Neural progenitor cell (in vitro differentiated cells): ENCODE results near the gene DNAJA2. TPM values are rescaled to one million over a fixed set of nuclear protein-coding genes. Genes with fewer than 3 reads are reported as not detected.

Experiments
- DNase-seq: peaks from one replicate; pipeline ENCODE4 v3.0.0-alpha.2; 2016; ENCODE audit warnings: low spot score
- H2AFZ ChIP-seq: fragments of 200-600 bp; sonication (generic); replicated peaks from 2 replicates; pipeline ENCODE4 v1.6.1; 2016; ENCODE audit warnings: antibody characterized with exemption
- H3F3A ChIP-seq: fragments of 200-600 bp; sonication (generic); 2 replicates; pipeline ENCODE4 v1.6.1; 2016; ENCODE audit warnings: antibody characterized with exemption, low read depth
- H3K27ac ChIP-seq: fragments of 200-600 bp; sonication (generic); 2 replicates; pipeline ENCODE4 v1.5.1; 2016; ENCODE audit warnings: mild to moderate bottlenecking
- H3K27me3 ChIP-seq: fragments of 200-600 bp; sonication (generic); 2 replicates; pipeline ENCODE4 v1.6.1; 2016; ENCODE audit warnings: mild to moderate bottlenecking, moderate library complexity
- H3K36me3 ChIP-seq: fragments of 200-600 bp; sonication (generic); 2 replicates; pipeline ENCODE4 v1.5.1; 2016
- H3K4me1 ChIP-seq: fragments of 200-600 bp; sonication (generic); 2 replicates; pipeline ENCODE4 v1.6.1; 2016; ENCODE audit warnings: mixed run types
- H3K4me2 ChIP-seq: fragments of 200-600 bp; sonication (generic); 2 replicates; pipeline ENCODE4 v1.6.1; 2016
- H3K4me3 ChIP-seq: fragments of 200-600 bp; sonication (generic); 2 replicates; pipeline ENCODE4 v1.5.1; 2016
- H3K79me2 ChIP-seq: fragments of 200-600 bp; sonication (generic); 2 replicates; pipeline ENCODE4 v1.6.1; 2016; ENCODE audit warnings: low read depth
- H3K9ac ChIP-seq: fragments of 200-600 bp; sonication (generic); 2 replicates; pipeline ENCODE4 v1.6.1; 2016
- H3K9me3 ChIP-seq: fragments of 200-600 bp; sonication (generic); 2 replicates; pipeline ENCODE4 v1.5.1; 2016; ENCODE audit warnings: low read depth
- H4K20me1 ChIP-seq: fragments of 200-600 bp; sonication (generic); 2 replicates; pipeline ENCODE4 v1.6.1; 2016; ENCODE audit warnings: low read depth
- H3K27ac Mint-ChIP-seq: 3 replicates; pipeline ENCODE4 v1.8.0; 2021; ENCODE audit warnings: mixed read lengths
- H3K27me3 Mint-ChIP-seq: 2 replicates; pipeline ENCODE4 v1.8.0; 2022; ENCODE audit warnings: low read depth, mild to moderate bottlenecking, inconsistent platforms, moderate library complexity, mixed read lengths; ENCODE audit not compliant: insufficient read depth
- H3K36me3 Mint-ChIP-seq: 3 replicates; pipeline ENCODE4 v1.8.0; 2021; ENCODE audit warnings: mixed read lengths
- H3K4me1 Mint-ChIP-seq: 3 replicates; pipeline ENCODE4 v1.8.0; 2021; ENCODE audit warnings: mixed read lengths
- H3K4me3 Mint-ChIP-seq: 3 replicates; pipeline ENCODE4 v1.8.0; 2021; ENCODE audit warnings: mild to moderate bottlenecking, moderate library complexity, mixed read lengths
- H3K9me3 Mint-ChIP-seq: 3 replicates; pipeline ENCODE4 v1.8.0; 2020; ENCODE audit warnings: mixed read lengths
- EZH2 ChIP-seq: fragments of 200-600 bp; sonication (generic); IDR thresholded peaks from 2 replicates; pipeline ENCODE4 v1.6.1; 2017; ENCODE audit warnings: antibody characterized with exemption, mild to moderate bottlenecking, moderate library complexity
- EZH2phosphoT487 ChIP-seq: fragments of 200-600 bp; sonication (generic); IDR thresholded peaks from 2 replicates; pipeline ENCODE4 v1.6.1; 2017; ENCODE audit warnings: antibody characterized with exemption
- total RNA-seq: library from RNA; depleted of rRNA; stranded (reverse); fragments of >200 nt; gene quantifications from 2 replicates; pipeline ENCODE4 v1.2.3, GENCODE V29; 2015; ENCODE audit warnings: low replicate concordance
- TF ChIP-seq, protein P1 (sequence below): fragments of 200-600 bp; sonication (generic); IDR thresholded peaks from 2 replicates; pipeline ENCODE4 v1.5.1; 2017; ENCODE audit warnings: antibody characterized with exemption, mild to moderate bottlenecking

The DNAJA2 gene
- total RNA-seq, 1 donor from 2014 or later = 113 TPM

DNA sequence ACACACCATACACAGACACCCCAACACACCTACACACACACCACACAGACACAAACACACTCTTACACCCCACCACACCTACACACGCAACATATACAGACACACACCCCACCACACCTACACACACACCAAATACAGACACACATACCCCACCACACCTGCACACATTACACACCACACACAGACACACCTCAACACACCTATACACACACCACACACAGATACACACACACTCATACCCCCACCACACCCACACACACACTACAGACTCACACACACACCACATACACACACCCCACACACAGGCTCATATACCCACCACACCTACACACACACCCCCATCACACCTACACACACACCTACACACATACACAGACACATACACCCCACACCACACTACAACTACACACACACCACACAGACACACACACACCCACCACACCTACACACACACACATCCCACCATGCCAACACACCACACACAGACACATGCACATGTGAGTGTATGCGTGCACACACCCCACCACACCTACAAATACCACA, 57.9 kb downstream of the DNAJA2 start:
- H3K9ac ChIP-seq = no peak overlapping the region
- H3K4me3 ChIP-seq = no peak overlapping the region
- TF ChIP-seq EZH2phosphoT487 = no peak
- TF ChIP-seq, protein P1, sequence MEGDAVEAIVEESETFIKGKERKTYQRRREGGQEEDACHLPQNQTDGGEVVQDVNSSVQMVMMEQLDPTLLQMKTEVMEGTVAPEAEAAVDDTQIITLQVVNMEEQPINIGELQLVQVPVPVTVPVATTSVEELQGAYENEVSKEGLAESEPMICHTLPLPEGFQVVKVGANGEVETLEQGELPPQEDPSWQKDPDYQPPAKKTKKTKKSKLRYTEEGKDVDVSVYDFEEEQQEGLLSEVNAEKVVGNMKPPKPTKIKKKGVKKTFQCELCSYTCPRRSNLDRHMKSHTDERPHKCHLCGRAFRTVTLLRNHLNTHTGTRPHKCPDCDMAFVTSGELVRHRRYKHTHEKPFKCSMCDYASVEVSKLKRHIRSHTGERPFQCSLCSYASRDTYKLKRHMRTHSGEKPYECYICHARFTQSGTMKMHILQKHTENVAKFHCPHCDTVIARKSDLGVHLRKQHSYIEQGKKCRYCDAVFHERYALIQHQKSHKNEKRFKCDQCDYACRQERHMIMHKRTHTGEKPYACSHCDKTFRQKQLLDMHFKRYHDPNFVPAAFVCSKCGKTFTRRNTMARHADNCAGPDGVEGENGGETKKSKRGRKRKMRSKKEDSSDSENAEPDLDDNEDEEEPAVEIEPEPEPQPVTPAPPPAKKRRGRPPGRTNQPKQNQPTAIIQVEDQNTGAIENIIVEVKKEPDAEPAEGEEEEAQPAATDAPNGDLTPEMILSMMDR = no peak
- TF ChIP-seq EZH2 = no peak
- peaks cover 10% of the 10 kb centered on the region for H3K4me1 ChIP-seq
- peaks cover 17% of the 10 kb centered on the region for H3F3A ChIP-seq
- Mint-ChIP-seq H3K4me1 (peaks cover 11% of the 10 kb centered on the region), H3K9me3 (no peaks in the 10 kb centered on the region), H3K36me3 (peaks cover 39% of the 10 kb centered on the region), H3K4me3 (no peak overlapping the region), H3K27me3 (peaks cover 3% of the 10 kb centered on the region), H3K27ac (no peak overlapping the region)
- peaks cover 11% of the 10 kb centered on the region for H4K20me1 ChIP-seq
- H3K4me2 ChIP-seq = no peak overlapping the region
- no peaks in the 10 kb centered on the region for H3K27me3 ChIP-seq
- H3K36me3 ChIP-seq = no peaks in the 10 kb centered on the region
- no peak overlapping the region for H2AFZ ChIP-seq
- H3K79me2 ChIP-seq = no peaks in the 10 kb centered on the region
- no peak for DNase-seq
- H3K9me3 ChIP-seq = no peaks in the 10 kb centered on the region
- no peak overlapping the region for H3K27ac ChIP-seq

DNA sequence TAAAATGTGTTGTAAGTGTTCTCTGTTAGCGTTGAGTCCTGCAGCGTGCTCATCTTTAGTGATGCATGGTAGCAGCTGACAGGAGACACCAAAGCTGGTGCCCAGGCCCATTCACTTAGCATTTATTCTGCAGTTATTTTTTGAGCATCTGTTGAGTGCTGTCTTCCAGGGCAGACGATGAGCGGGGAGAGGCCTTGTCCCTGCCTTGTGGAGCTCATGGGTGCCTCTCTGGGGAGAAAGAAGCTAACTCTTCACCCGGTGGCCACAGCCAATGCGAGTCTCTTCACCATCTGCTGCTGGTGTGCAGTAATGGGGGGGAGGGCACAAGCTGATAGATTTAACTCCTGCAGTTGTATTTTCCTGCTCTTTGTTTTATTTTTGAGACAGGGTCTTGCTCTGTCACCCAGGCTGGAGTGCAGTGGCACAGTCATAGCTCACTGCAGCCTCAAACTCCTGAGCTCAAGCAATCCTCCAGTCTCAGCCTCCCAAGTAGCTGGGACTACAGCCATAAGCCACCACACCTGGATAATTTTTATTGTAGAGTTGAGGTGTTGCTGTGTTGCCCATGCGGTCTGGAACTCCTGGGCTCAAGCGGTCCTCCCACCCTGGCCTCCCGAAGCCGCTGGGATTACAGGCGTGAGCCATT, 58.8 kb downstream of the DNAJA2 start:
- H3K4me3 Mint-ChIP-seq = no peak overlapping the region
- H4K20me1 ChIP-seq = peaks cover 6% of the 10 kb centered on the region
- no peak overlapping the region for H3K27ac Mint-ChIP-seq
- no peak overlapping the region for H3K4me2 ChIP-seq
- no peaks in the 10 kb centered on the region for H3K36me3 ChIP-seq
- no peak overlapping the region for H3K27ac ChIP-seq
- H3K4me3 ChIP-seq = no peak overlapping the region
- H3K9me3 ChIP-seq = no peaks in the 10 kb centered on the region
- H3K9ac ChIP-seq = no peak overlapping the region
- H3K79me2 ChIP-seq = no peaks in the 10 kb centered on the region
- no peak overlapping the region for H2AFZ ChIP-seq
- no peaks in the 10 kb centered on the region for H3K27me3 ChIP-seq
- H3K27me3 Mint-ChIP-seq = peaks cover 2% of the 10 kb centered on the region
- DNase-seq = no peak
- H3K9me3 Mint-ChIP-seq = no peaks in the 10 kb centered on the region
- peaks cover 33% of the 10 kb centered on the region for H3K36me3 Mint-ChIP-seq
- TF ChIP-seq EZH2 = no peak
- TF ChIP-seq, protein P1 = no peak
- H3F3A ChIP-seq = peaks cover 17% of the 10 kb centered on the region
- peaks cover 11% of the 10 kb centered on the region for H3K4me1 Mint-ChIP-seq
- H3K4me1 ChIP-seq = peaks cover 10% of the 10 kb centered on the region

DNA sequence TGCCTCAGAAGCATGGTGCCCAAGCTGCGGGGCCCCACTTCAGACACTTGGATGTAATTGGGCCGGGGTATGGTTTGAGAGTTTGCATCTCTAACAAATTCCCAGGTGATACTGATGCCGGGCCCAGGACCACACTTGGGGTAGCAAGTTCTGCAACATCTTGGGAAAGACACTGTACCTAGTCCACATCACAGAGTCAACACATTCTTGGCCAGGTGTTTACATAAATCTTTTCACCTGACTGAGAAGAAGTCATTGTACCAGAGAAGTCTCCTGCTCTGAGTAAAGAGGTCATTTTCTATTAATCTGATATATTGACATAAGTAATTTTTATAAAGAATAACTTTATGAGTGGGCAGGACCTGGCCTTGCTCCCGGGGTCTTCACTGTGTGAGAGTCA, 61.8 kb downstream of the DNAJA2 start:
- no peaks in the 10 kb centered on the region for H3K27me3 ChIP-seq
- H3K27me3 Mint-ChIP-seq = peaks cover 2% of the 10 kb centered on the region
- DNase-seq = no peak
- no peak overlapping the region for H3K4me3 ChIP-seq
- H4K20me1 ChIP-seq = peaks cover 8% of the 10 kb centered on the region
- H3K4me1 ChIP-seq = no peaks in the 10 kb centered on the region
- H3K27ac ChIP-seq = no peak overlapping the region
- H3K9me3 ChIP-seq = no peaks in the 10 kb centered on the region
- H3K79me2 ChIP-seq = no peaks in the 10 kb centered on the region
- peaks cover 11% of the 10 kb centered on the region for H3K4me1 Mint-ChIP-seq
- peaks cover 28% of the 10 kb centered on the region for H3K36me3 Mint-ChIP-seq
- no peak overlapping the region for H3K27ac Mint-ChIP-seq
- H3K9me3 Mint-ChIP-seq = no peaks in the 10 kb centered on the region
- no peak overlapping the region for H3K9ac ChIP-seq
- H3K36me3 ChIP-seq = no peaks in the 10 kb centered on the region
- H2AFZ ChIP-seq = no peak overlapping the region
- no peak overlapping the region for H3K4me2 ChIP-seq
- no peak overlapping the region for H3K4me3 Mint-ChIP-seq
- TF ChIP-seq, protein P1 = no peak
- TF ChIP-seq EZH2 (no peak), EZH2phosphoT487 (no peak)
- peaks cover 14% of the 10 kb centered on the region for H3F3A ChIP-seq
